Measurements from ENCODE around the gene RUFY4. TPM values are rescaled to one million over a fixed set of nuclear protein-coding genes. Genes with fewer than 3 reads are reported as not detected.

The RUFY4 gene
- total and polyA plus RNA-seq, 2 experiments from 2014 or later, result 0.27 TPM; not detected in 1

DNA sequence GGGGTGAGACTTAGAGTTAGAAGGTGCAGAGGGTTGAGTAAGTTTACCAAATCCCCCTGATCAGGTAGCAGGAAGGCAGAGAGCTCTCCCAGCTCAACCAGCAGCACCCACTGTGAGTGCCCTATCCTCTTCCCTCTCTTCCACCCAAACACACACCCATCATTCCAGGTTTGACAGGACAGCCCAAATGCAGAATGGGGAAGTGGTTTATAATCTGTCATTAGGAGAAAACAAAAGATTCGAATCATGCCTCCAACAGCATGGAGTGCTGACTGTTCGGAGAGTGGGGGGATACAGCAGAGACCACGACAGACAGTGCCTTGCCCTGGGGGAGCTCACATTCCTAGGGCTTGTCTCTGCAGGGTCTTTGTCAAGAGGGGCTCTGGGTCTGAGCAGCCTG is 68.5 kb downstream of the RUFY4 start:
- Histone ChIP-seq H3K4me2 (no peak overlapping the region), H2AFZ (peak overlapping the region; percentile 69; the same call in 1 of the 2 replicates), H3K4me1 (ENCODE audit: insufficient read depth) (no peaks in the 10 kb centered on the region), H3K9me2 (ENCODE audit: insufficient read depth) (no peaks in the 10 kb centered on the region), H3K79me2 (replicated peaks; ENCODE audit: insufficient read depth) (no peaks in the 10 kb centered on the region), H3K27me3 (ENCODE audit: insufficient read depth) (no peaks in the 10 kb centered on the region), H3K4me3 (no peak overlapping the region), H4K20me1 (replicated peaks; ENCODE audit: insufficient read depth) (no peaks in the 10 kb centered on the region), H3K27ac (ENCODE audit: low read depth) (no peak overlapping the region), H3K36me3 (ENCODE audit: insufficient read depth) (no peaks in the 10 kb centered on the region), H3F3A (replicated peaks; ENCODE audit: low read depth) (no peaks in the 10 kb centered on the region)
- TF ChIP-seq POLR2AphosphoS5 (IDR thresholded peaks at IDR 0.05; ENCODE audit: low read depth) (no peak), EZH2phosphoT487 (IDR thresholded peaks at IDR 0.05; ENCODE audit: unreplicated experiment) (no peak), ZNF331 (CRISPR knock-in tag; IDR thresholded peaks at IDR 0.05; ENCODE audit: low read depth) (no peak), JUNB (IDR thresholded peaks at IDR 0.05; ENCODE audit: unreplicated experiment) (no peak), NANOG (IDR thresholded peaks at IDR 0.05; ENCODE audit: borderline replicate concordance) (no peak), STAT1 (IDR thresholded peaks at IDR 0.05; ENCODE audit: unreplicated experiment) (no peak), CREB1 (CRISPR knock-in tag; IDR thresholded peaks at IDR 0.05; ENCODE audit: low read depth) (no peak), REST (IDR thresholded peaks at IDR 0.05; ENCODE audit: unreplicated experiment) (no peak), ZNF114 (CRISPR knock-in tag; IDR thresholded peaks at IDR 0.05) (no peak), EZH2 (IDR thresholded peaks at IDR 0.05; ENCODE audit: low read depth, unreplicated experiment) (no peak)
- TF ChIP-seq, protein P1, sequence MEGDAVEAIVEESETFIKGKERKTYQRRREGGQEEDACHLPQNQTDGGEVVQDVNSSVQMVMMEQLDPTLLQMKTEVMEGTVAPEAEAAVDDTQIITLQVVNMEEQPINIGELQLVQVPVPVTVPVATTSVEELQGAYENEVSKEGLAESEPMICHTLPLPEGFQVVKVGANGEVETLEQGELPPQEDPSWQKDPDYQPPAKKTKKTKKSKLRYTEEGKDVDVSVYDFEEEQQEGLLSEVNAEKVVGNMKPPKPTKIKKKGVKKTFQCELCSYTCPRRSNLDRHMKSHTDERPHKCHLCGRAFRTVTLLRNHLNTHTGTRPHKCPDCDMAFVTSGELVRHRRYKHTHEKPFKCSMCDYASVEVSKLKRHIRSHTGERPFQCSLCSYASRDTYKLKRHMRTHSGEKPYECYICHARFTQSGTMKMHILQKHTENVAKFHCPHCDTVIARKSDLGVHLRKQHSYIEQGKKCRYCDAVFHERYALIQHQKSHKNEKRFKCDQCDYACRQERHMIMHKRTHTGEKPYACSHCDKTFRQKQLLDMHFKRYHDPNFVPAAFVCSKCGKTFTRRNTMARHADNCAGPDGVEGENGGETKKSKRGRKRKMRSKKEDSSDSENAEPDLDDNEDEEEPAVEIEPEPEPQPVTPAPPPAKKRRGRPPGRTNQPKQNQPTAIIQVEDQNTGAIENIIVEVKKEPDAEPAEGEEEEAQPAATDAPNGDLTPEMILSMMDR (conservative IDR thresholded peaks at IDR 0.05; ENCODE audit: low read depth in 2 of 2), result no peak
- TF ChIP-seq, protein P2, sequence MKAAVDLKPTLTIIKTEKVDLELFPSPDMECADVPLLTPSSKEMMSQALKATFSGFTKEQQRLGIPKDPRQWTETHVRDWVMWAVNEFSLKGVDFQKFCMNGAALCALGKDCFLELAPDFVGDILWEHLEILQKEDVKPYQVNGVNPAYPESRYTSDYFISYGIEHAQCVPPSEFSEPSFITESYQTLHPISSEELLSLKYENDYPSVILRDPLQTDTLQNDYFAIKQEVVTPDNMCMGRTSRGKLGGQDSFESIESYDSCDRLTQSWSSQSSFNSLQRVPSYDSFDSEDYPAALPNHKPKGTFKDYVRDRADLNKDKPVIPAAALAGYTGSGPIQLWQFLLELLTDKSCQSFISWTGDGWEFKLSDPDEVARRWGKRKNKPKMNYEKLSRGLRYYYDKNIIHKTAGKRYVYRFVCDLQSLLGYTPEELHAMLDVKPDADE (IDR thresholded peaks at IDR 0.05), result no peak
- TF ChIP-seq, protein P3, sequence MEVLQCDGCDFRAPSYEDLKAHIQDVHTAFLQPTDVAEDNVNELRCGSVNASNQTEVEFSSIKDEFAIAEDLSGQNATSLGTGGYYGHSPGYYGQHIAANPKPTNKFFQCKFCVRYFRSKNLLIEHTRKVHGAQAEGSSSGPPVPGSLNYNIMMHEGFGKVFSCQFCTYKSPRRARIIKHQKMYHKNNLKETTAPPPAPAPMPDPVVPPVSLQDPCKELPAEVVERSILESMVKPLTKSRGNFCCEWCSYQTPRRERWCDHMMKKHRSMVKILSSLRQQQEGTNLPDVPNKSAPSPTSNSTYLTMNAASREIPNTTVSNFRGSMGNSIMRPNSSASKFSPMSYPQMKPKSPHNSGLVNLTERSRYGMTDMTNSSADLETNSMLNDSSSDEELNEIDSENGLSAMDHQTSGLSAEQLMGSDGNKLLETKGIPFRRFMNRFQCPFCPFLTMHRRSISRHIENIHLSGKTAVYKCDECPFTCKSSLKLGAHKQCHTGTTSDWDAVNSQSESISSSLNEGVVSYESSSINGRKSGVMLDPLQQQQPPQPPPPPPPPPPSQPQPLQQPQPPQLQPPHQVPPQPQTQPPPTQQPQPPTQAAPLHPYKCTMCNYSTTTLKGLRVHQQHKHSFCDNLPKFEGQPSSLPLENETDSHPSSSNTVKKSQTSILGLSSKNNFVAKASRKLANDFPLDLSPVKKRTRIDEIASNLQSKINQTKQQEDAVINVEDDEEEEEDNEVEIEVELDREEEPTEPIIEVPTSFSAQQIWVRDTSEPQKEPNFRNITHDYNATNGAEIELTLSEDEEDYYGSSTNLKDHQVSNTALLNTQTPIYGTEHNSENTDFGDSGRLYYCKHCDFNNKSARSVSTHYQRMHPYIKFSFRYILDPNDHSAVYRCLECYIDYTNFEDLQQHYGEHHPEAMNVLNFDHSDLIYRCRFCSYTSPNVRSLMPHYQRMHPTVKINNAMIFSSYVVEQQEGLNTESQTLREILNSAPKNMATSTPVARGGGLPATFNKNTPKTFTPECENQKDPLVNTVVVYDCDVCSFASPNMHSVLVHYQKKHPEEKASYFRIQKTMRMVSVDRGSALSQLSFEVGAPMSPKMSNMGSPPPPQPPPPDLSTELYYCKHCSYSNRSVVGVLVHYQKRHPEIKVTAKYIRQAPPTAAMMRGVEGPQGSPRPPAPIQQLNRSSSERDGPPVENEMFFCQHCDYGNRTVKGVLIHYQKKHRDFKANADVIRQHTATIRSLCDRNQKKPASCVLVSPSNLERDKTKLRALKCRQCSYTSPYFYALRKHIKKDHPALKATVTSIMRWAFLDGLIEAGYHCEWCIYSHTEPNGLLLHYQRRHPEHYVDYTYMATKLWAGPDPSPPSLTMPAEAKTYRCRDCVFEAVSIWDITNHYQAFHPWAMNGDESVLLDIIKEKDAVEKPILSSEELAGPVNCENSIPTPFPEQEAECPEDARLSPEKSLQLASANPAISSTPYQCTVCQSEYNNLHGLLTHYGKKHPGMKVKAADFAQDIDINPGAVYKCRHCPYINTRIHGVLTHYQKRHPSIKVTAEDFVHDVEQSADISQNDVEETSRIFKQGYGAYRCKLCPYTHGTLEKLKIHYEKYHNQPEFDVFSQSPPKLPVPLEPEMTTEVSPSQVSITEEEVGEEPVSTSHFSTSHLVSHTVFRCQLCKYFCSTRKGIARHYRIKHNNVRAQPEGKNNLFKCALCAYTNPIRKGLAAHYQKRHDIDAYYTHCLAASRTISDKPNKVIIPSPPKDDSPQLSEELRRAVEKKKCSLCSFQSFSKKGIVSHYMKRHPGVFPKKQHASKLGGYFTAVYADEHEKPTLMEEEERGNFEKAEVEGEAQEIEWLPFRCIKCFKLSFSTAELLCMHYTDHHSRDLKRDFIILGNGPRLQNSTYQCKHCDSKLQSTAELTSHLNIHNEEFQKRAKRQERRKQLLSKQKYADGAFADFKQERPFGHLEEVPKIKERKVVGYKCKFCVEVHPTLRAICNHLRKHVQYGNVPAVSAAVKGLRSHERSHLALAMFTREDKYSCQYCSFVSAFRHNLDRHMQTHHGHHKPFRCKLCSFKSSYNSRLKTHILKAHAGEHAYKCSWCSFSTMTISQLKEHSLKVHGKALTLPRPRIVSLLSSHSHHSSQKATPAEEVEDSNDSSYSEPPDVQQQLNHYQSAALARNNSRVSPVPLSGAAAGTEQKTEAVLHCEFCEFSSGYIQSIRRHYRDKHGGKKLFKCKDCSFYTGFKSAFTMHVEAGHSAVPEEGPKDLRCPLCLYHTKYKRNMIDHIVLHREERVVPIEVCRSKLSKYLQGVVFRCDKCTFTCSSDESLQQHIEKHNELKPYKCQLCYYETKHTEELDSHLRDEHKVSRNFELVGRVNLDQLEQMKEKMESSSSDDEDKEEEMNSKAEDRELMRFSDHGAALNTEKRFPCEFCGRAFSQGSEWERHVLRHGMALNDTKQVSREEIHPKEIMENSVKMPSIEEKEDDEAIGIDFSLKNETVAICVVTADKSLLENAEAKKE (CRISPR knock-in tag; IDR thresholded peaks at IDR 0.05), result no peak
- no peak for ATAC-seq
- no peak overlapping the region for H3K4me3 Mint-ChIP-seq
- H3K27ac Mint-ChIP-seq, result no peak overlapping the region
- no peaks in the 10 kb centered on the region for H3K9me3 Mint-ChIP-seq
- no peaks in the 10 kb centered on the region for H3K36me3 Mint-ChIP-seq (ENCODE audit: low read depth)
- no peak for DNase-seq (ENCODE audit: low spot score)
- H3K27me3 Mint-ChIP-seq (ENCODE audit: insufficient read depth, low read depth, poor library complexity), result peaks cover 6% of the 10 kb centered on the region
- no peaks in the 10 kb centered on the region for H3K4me1 Mint-ChIP-seq

Data from GM23338 (cell line).